Stomach (tissue), 9 donors: ENCODE data around the gene ERO1B. TPM values are rescaled to one million over a fixed set of nuclear protein-coding genes. Genes with fewer than 3 reads are reported as not detected.

Experiments
- DNase-seq, 2 donors: peaks; one replicate each; pipeline versions ENCODE4 v3.0.0 to v3.0.0-alpha.2; 2013 to 2019
- H3K27ac ChIP-seq, 5 donors: fragments of 200-600 bp in 4 of 5; sonication (generic) in 4 of 5; one replicate each; pipeline ENCODE4 v1.5.1; 2013 to 2019; ENCODE audit warnings: mild to moderate bottlenecking in 1 of 5, moderate library complexity in 1 of 5
- H3K27me3 ChIP-seq, 3 donors: fragments of 200-600 bp; sonication (generic); one replicate each; pipeline ENCODE4 v1.5.1; 2017 to 2019; ENCODE audit warnings: mixed run types in 1 of 3
- H3K36me3 ChIP-seq, 4 donors: fragments of 200-600 bp; sonication (generic); 1 replicate in 3 of 4; 2 replicates in 1 of 4; pipeline ENCODE4 v1.5.1; 2016 to 2019
- H3K4me1 ChIP-seq, 4 donors: fragments of 200-600 bp; sonication (generic); one replicate each; pipeline ENCODE4 v1.5.1; 2016 to 2019
- H3K4me3 ChIP-seq, 4 donors: fragments of 200-600 bp; sonication (generic) in 3 of 4; one replicate each; pipeline ENCODE4 v1.5.1; 2016 to 2019; ENCODE audit warnings: mild to moderate bottlenecking in 1 of 4
- H3K9me3 ChIP-seq, 4 donors: fragments of 200-600 bp; sonication (generic); one replicate each; pipeline ENCODE4 v1.5.1; 2016 to 2019
- CTCF ChIP-seq, 7 experiments: fragments of 450-650 bp in 4 of 7; fragments of 200-600 bp in 3 of 7; sonication (generic) in 3 of 7; IDR thresholded peaks; one replicate each; pipeline ENCODE4 v1.5.1; 2016 to 2019; ENCODE audit warnings: antibody characterized with exemption in 7 of 7, control low read depth in 2 of 7, mild to moderate bottlenecking in 1 of 7
- EP300 ChIP-seq: sonication (generic); formaldehyde crosslinking; IDR thresholded peaks from one replicate; pipeline ENCODE4 v1.6.1; 2017; ENCODE audit warnings: antibody characterized with exemption
- POLR2A ChIP-seq, 4 donors: fragments of 450-650 bp; IDR thresholded peaks; one replicate each; pipeline ENCODE4 v1.6.1; 2016; ENCODE audit warnings: antibody characterized with exemption in 4 of 4, control low read depth in 2 of 4, mild to moderate bottlenecking in 1 of 4, moderate library complexity in 1 of 4
- POLR2AphosphoS5 ChIP-seq, 3 donors: sonication (generic); formaldehyde crosslinking; IDR thresholded peaks; one replicate each; pipeline ENCODE4 v1.6.1; 2016; ENCODE audit warnings: antibody characterized with exemption in 3 of 3
- WGBS, 5 donors: extraction: QIAGEN DNeasy Blood & Tissue Kit in 3 of 5; methylation state at CpG; one replicate each; pipeline versions ENCODE4 v1.1.5 to v1.1.7; 2013 to 2018; 5-methylcytosine and 5-hydroxymethylcytosine counted together
- intact Hi-C: fragments of 100-400 bp; cut with DNase I; formaldehyde crosslinking; loops from one replicate; pipeline ENCODE4 v1.15.1; 2023; ENCODE audit warnings: low total_unique reads
- polyA plus RNA-seq, 3 donors: library from polyadenylated mRNA; stranded (reverse); fragments of 200-250 nt; gene quantifications; one replicate each; pipeline ENCODE4 v1.2.3, GENCODE V29; 2013
- total RNA-seq, 5 donors: library from RNA; depleted of rRNA; stranded (reverse); fragments of >200 nt; gene quantifications; one replicate each; pipeline versions ENCODE4 v1.1.0 to v1.2.3, GENCODE V29; 2014 to 2016
- donor health status: healthy with polysubstance abuse.
- donor health status: Bipolar disorder and iron deficiency.
- donor health status: healthy.

ERO1B gene
- total and polyA plus RNA-seq, 8 donors, result 3.2 to 103 (median 27.9) TPM

GRCh38 chr1:236228411-236228810 lies 53.3 kb downstream of the ERO1B start:
- intact Hi-C loops, result no loop called here
- H3K27ac ChIP-seq, result no peak overlapping the region
- H3K4me1 ChIP-seq, result no peaks in the 10 kb centered on the region
- DNase-seq, result no peak
- H3K4me3 ChIP-seq, result no peak overlapping the region
- WGBS, 5 donors, result 81 to 93% (median 88%) methylated on average over 4 of the region's 4 CpGs
- no peaks in the 10 kb centered on the region for H3K27me3 ChIP-seq
- H3K36me3 ChIP-seq, result peaks cover 17 to 72% (median 57%) of the 10 kb centered on the region in 4 donors
- TF ChIP-seq POLR2AphosphoS5 (IDR thresholded peaks at IDR 0.05), result no peak
- TF ChIP-seq CTCF (IDR thresholded peaks at IDR 0.05), result no peak
- TF ChIP-seq POLR2A (IDR thresholded peaks at IDR 0.05), result no peak
- no peak for TF ChIP-seq EP300
- H3K9me3 ChIP-seq, result no peaks in the 10 kb centered on the region

GRCh38 chr1:236222632-236223031 lies 59.1 kb downstream of the ERO1B start:
- H3K4me1 ChIP-seq, result no peaks in the 10 kb centered on the region
- no peak overlapping the region for H3K4me3 ChIP-seq
- H3K36me3 ChIP-seq, result peaks cover 10 to 82% (median 62%) of the 10 kb centered on the region in 4 donors
- WGBS, 5 donors, result 94 to 100% (median 98%) methylated on average over 1 of the region's 1 CpG
- no peak for TF ChIP-seq CTCF (IDR thresholded peaks at IDR 0.05)
- no peaks in the 10 kb centered on the region for H3K9me3 ChIP-seq
- intact Hi-C loops, result no loop called here
- DNase-seq, result no peak
- H3K27me3 ChIP-seq, result no peaks in the 10 kb centered on the region
- H3K27ac ChIP-seq, result no peak overlapping the region

- Histone ChIP-seq H3K9me3 (no peaks in the 10 kb centered on the region), H3K27me3 (no peaks in the 10 kb centered on the region), H3K27ac (no peak overlapping the region), H3K4me3 (no peak overlapping the region), H3K4me1 (no peaks in the 10 kb centered on the region), H3K36me3 (peaks cover 4 to 75% (median 53%) of the 10 kb centered on the region in 4 donors)
- 95 to 100% (median 98%) methylated on average over 1 of the region's 1 CpG for WGBS, 5 donors
- TF ChIP-seq EP300 (no peak), POLR2AphosphoS5 (IDR thresholded peaks at IDR 0.05) (no peak), CTCF (IDR thresholded peaks at IDR 0.05) (no peak), POLR2A (IDR thresholded peaks at IDR 0.05) (no peak)
- intact Hi-C loops, result no loop called here
- DNase-seq, result no peak
These were observed 61.3 kb downstream of the ERO1B start for GRCh38 chr1:236220473-236220872.

GRCh38 chr1:236214761-236215160 lies 67.0 kb downstream of the ERO1B start:
- DNase-seq, result no peak
- WGBS, 5 donors, result 79 to 85% (median 83%) methylated on average over 1 of the region's 1 CpG
- TF ChIP-seq CTCF (IDR thresholded peaks at IDR 0.05), result no peak
- TF ChIP-seq EP300, result no peak
- TF ChIP-seq POLR2AphosphoS5 (IDR thresholded peaks at IDR 0.05), result no peak
- no peak for TF ChIP-seq POLR2A (IDR thresholded peaks at IDR 0.05)
- Histone ChIP-seq H3K4me1 (no peaks in the 10 kb centered on the region), H3K27ac (no peak overlapping the region), H3K27me3 (no peaks in the 10 kb centered on the region), H3K9me3 (no peaks in the 10 kb centered on the region), H3K36me3 (peaks cover 0 to 49% (median 33%) of the 10 kb centered on the region in 4 donors), H3K4me3 (no peak overlapping the region)
- intact Hi-C loops, result no loop called here
